HepG2 (cell line): ENCODE measurements around the gene SIGLEC7.

Experiments used
- ATF4 ChIP-seq, 2 experiments: fragments of 450-650 bp in 1 of 2; sonication (generic) in 1 of 2; formaldehyde crosslinking; IDR thresholded peaks; 2 replicates each; pipeline versions ENCODE4 v1.5.0 to v1.8.0; 2020 to 2022; ENCODE audit warnings: mild to moderate bottlenecking in 1 of 2, missing genetic modification reagents in 1 of 2
- CTCF ChIP-seq: sonication (generic); formaldehyde crosslinking; IDR thresholded peaks from 2 replicates; pipeline ENCODE4 v1.5.0; 2020; ENCODE audit warnings: mild to moderate bottlenecking, missing genetic modification reagents, moderate library complexity
- JUN ChIP-seq: sonication (generic); formaldehyde crosslinking; IDR thresholded peaks from 2 replicates; pipeline ENCODE4 v1.4.0; 2020; ENCODE audit warnings: mild to moderate bottlenecking, missing genetic modification reagents
- PLSCR1 ChIP-seq: sonication (generic); formaldehyde crosslinking; IDR thresholded peaks from 2 replicates; pipeline ENCODE4 v1.5.0; 2020; ENCODE audit warnings: missing genetic modification reagents, mild to moderate bottlenecking, borderline replicate concordance
- UBTF ChIP-seq: sonication (generic); formaldehyde crosslinking; IDR thresholded peaks from 2 replicates; pipeline ENCODE4 v1.4.0; 2020; ENCODE audit warnings: mild to moderate bottlenecking, missing genetic modification reagents
- ZSCAN22 ChIP-seq: sonication (generic); formaldehyde crosslinking; IDR thresholded peaks from 2 replicates; pipeline ENCODE4 v1.4.0; 2020; ENCODE audit warnings: mild to moderate bottlenecking, missing genetic modification reagents

- TF ChIP-seq PLSCR1, result no peak
- no peak for TF ChIP-seq JUN (CRISPR knock-in tag)
- no peak for TF ChIP-seq CTCF
- no peak for TF ChIP-seq UBTF
- TF ChIP-seq ATF4 (CRISPR knock-in tag; IDR thresholded peaks at IDR 0.05), result no peak
- TF ChIP-seq ZSCAN22, result no peak
Observed at GRCh38 chr19:51101171-51101865, 40.8 kb upstream of the SIGLEC7 start.
